Ureter (tissue), 1 donor: ENCODE results near the gene NUP58. TPM values are rescaled to one million over a fixed set of nuclear protein-coding genes. Genes with fewer than 3 reads are reported as not detected.

Source experiments
- DNase-seq: peaks from one replicate; pipeline ENCODE4 v3.0.0-alpha.2; 2020; ENCODE audit warnings: low spot score
- total RNA-seq: library from RNA; stranded (reverse); gene quantifications from one replicate; pipeline ENCODE4 v1.2.4, GENCODE V29; 2023
- donor health status: DM: yes; HTN: yes; CAD: no.

The NUP58 gene
- total RNA-seq: 48.8 TPM

DNA sequence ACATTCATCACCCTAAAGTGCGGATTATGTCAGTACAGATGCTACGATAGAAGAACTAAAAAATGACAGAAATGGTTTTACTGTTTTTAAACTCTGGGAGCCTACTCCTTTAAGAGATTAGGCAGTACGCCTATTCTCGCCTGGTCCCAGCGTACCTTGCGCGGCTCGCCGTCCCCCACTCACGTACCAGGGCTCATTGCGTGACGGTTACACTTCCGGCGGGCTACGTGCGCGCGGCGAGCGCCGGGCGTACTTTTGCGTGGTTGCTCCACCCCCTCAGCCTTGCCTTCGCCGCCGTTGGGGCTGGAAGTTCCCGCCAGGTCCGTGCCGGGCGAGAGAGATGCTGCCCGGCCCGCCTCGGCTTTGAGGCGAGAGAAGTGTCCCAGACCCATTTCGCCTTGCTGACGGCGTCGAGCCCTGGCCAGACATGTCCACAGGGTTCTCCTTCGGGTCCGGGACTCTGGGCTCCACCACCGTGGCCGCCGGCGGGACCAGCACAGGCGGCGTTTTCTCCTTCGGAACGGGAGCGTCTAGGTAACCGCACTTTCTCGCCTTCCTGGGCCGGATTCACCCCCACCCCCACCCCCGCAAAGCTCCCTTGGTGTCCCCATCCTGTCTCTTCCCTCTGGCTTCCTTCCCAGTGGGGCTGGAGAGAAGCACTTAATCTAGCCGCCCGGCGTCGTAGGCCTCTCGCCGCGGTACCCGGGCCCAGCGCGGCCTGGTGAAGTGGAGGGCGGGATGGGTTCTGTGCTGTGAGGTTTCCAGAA is at the start of gene NUP58:
Gene NUP58, plus strand, starts transcription at position 279 of the 767 bp plus-strand sequence. Its CDS starts 149 bp downstream, at position 428.
- peak; percentile 96 for DNase-seq

- no peak for DNase-seq
Observed at GRCh38 chr13:25252225-25252624, 49.2 kb upstream of the NUP58 start.

DNA sequence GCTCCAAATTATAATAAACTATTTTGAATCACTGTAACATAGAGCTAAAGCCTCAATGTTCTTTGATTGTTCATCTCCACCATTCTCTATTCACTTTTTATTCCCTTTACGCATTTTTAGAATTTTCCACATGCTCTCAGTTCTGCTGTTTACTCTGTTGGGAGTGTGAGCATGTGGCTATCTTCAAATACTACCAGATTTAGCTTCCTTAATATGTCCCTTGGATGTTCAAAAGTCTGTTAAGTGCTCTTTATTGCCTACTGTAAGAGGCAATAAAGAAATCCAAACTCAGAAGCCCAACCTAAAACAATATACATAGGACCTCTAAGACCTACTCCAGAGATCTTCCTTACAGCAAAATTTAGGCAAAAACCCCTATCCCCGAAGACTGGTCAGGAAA is 48.7 kb upstream of the NUP58 start:
- DNase-seq: no peak

DNA sequence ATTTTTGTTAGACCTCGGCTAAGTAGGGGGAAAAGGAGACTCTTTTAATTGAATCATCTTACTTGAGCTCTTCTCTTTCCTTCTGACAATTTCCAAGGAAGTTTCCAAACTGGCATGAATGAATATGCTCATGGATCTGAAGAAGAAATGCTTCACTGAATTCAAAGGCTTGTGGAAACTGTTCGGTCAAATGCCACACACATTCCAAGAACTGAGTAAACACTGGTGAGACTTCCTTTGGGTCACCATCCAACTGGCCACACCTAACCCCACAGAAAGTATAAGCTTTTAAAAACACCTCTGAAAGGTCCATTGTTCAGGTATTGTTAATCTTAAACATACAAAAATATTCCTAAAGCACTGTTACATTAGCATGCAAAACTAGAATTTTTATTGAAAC is 47.7 kb upstream of the NUP58 start:
- no peak for DNase-seq

GRCh38 chr13:25262261-25262660 is 39.2 kb upstream of the NUP58 start:
- DNase-seq: no peak

GRCh38 chr13:25266706-25267105 is 34.7 kb upstream of the NUP58 start:
- no peak for DNase-seq

DNA sequence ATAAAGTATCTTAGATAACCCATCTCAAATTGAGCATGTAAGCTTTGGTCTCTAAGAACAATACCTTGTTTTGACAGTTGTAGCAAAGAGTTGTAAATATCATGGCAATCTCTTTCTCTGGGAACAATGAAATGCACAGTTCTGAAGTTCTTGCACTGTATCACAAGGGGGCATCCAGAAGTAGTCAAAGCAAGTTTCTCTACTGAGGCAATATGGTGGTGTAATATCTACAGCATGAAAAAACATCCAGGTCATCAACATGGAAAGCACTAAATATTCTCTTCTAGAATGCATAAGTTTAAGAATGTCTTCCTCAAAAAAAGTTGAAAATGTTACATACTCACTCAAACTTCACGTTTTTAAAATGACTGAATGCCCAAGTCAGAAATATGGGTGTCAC is 33.7 kb upstream of the NUP58 start:
- DNase-seq: no peak

DNA sequence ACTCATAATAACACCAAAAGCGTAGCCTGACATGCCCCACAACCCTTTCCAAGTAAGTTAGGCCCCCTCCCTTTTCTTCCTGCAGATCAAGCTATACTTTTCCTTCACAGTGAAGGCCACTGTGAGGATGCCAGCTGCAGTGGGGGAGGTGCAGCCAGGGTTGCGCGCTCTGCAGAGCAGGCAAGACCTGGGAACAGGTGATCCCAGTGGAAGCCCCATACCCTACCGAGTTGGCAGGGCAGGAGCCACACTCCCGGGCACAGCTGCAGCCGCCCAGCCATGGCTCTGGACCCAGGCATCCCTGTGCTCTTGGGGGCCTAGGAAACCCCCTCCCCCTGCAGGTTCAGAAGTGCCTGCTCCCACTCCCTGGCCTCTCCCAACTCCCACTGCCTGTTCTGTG is 32.9 kb upstream of the NUP58 start:
- DNase-seq: no peak

- DNase-seq: no peak
Observed at GRCh38 chr13:25276748-25277147, 24.7 kb upstream of the NUP58 start.

DNA sequence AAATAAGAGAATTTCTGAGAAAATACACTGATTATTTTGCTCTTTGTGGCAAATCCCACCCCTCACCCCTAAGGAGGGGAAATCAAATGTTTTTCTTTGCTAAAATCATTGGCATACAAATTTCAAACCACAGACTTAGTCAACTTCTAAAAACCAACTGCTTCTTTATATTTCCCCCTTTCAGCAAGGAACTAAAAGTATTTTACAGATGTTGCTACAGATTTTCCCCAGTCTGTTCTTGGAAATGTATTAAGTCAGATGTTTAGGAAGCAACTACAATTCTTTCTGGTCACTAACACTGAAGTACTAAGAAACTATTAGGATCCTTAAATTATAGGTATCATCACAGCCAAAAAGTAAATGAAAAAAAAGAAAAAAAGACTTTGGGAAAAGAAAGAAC is 21.0 kb upstream of the NUP58 start:
- DNase-seq: no peak

DNA sequence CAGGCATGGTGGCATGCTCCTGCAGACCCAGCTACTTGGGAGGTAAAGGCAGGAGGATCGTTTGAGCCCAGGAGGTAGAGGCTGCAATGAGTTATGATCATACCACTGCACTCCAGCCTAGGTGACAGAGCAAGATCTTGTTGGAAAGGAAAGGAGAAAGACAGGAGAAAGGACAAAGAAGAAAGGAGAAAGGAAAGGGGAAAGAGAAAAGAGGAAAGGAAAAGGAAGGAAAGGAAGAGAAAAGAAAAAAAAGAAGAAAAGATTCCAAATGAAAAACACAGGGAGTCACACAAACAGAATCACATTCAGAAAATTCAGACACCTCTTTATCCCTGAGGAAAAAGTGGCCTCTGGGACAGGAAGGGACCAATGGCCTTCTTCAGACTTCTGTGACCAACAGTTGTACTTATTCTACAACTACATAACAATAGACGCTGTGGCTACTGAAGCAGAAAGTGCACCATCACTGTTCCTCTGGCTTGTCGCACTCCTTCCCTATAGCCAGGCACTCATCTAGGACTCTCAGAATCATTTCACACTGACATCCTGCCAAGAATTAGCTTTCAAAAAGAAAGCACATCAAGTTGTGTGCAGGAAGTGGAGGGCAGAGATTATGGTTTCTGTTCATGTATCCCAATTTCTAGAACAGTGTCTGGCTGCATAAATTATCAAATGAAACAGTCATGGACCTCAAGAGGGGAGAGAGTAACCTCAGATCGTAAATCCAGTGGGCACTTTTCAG is 20.1 kb upstream of the NUP58 start:
- no peak for DNase-seq

GRCh38 chr13:25281935-25282332 is 19.5 kb upstream of the NUP58 start:
- DNase-seq: no peak

DNA sequence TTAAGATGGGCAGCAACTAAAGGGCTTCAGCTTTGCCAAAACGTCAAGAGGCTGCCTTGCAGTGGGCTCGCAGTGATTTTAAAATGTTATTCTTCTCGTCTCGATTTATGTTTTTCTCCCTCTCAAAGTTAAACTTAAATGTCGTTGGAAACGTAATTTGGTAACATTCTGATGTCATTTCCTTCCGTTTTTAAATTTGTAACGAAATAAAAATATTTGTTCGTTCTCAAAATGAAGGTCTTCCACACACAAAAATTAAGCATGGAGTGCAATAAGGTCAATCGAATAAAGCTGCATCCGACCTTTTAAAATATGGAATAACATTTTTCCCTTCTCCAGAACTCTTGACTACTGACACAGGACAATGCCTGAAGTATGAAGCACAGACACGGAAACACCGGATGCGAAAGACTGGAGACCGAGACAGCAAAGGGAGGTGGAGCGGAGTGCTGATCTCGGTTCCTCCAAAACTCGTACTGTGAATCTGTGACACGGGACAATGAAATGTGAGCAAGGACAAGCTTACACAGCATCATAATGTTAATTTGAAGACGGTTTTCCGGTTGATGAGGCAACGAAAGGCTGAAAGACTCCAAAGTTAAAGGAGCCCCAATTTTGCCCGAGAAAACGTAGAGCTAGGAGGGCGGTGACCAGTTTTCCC is 15.0 kb upstream of the NUP58 start:
- DNase-seq: no peak

DNA sequence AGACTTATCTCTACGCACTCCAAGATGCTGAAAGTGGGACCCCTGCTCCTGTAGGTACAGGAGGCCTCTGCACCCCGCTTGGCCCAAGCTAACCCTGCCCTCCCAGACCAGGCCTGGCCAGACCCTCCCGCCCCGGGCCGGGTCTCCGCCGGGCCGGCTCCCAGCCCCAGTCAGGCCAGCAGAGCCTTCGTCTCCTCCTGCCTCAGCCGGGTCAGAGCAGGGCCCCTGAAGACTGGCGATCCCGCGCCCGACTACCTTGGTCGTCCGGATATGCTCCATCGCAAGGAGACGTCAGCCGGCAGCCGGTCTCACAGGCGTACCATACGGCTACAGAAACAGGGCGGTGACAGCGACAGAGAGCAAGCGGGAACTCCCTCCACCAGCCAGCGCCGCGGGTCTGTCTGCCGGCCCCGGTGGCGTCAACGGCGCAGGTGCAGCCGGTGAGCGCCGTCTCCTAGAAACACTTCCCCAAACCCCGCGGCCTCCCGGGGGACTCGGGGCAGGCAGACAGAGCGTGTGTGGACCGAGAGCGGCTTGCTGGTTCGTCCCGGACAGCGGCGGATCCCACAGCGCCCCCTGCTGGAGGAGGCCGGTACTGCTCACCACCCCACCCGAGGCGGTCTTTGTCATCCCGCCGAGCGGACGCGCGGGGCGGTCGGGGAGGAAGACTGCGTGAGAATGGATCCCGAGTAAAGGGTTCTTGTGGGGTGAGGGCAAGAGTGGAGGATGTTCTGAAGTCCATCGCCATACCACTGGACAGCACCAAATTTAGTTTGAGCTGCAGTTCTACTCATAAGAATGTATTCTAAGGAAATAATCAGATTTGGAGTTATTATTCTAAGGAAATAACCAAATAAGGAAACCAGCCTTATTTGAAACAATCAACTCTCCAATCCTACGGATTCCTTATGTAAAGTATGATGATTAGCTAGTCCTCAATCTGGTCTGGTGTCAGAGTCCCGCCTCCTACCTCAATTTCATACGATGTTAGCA is 14.2 kb upstream of the NUP58 start, which contains the start of gene MTMR6:
Gene MTMR6, minus strand, starts transcription at position 520 of the 993 bp plus-strand sequence. Its CDS starts 241 bp downstream, at position 279.
- peak; percentile 94 for DNase-seq

- DNase-seq: no peak
Observed at GRCh38 chr13:25288966-25289365, 12.5 kb upstream of the NUP58 start.

DNA sequence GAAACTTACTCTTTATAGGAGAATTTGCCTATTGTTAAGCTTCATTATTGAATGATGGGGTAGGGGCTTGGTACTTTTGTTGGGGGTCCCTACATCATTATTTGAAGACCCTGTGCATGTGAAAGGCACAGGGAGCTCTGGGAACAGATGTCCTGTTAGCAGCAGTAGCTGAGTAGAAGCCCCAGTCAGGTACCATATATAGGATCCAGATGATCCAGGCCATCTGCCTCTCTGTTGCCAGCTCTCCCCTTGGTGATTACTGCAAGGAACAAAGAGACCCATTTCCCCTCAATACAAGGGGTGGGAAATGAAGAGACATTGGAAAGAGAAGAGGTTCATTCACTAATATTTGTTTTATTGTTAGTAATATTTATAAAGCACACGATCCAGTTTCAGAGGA is 9.7 kb upstream of the NUP58 start:
- DNase-seq: no peak

- DNase-seq: no peak
Observed at GRCh38 chr13:25292301-25292700, 9.1 kb upstream of the NUP58 start.

- no peak for DNase-seq
Observed at GRCh38 chr13:25295228-25295627, 6.2 kb upstream of the NUP58 start.

DNA sequence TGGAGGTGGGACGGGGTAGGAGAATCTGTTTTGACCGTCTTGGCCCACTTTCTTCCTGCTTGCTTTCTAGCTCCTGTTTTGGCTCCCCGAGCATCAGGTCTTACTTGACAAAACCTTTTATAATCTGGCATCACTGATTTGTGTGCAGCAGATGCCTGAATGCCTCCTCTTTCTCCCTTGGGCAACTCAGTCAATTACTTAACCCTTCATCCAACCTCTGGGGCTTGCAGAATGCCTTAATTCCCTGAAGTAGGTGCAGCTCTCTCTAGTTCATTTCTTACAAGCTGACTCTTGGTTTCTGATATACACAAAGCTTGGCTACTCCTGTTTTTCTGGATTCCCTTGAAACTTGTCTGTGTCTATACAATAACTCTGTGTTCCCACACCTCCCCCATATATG is 5.7 kb upstream of the NUP58 start:
- DNase-seq: no peak

DNA sequence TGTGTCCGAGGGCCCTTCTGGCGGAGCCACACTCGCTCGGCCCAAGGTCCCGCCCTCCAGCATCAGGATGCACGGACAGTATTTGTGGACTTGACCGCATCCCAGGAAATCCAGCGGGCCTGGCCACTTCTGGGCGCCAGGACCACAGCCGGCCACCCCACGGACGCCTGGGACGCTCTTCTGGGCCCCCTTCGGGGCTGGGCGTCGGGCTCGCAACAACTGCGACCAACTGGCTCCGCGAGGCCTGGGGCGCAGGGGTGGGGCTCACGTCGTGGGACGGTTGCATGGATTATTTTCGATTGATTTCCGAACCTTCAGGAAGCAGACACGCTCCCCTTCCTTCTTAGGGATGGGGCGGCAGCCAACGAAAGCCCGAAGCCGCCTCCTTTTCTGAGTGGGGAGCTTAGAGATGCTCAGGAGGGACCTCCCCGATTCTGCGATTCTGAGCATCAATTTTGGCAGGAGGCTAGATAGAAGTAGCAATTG is 521 bp upstream of the NUP58 start:
- peak; percentile 44 for DNase-seq

- no peak for DNase-seq
Observed at GRCh38 chr13:25302121-25302520, 696 bp downstream of the NUP58 start.
